Astrocyte (in vitro differentiated cells and primary cell): ENCODE results near the gene RALGPS1. TPM values are rescaled to one million over a fixed set of nuclear protein-coding genes. Genes with fewer than 3 reads are reported as not detected.
A peak's percentile ranks its signal among the peaks of the same experiment; 100 is the strongest.

Source experiments
- DNase-seq: peaks from one replicate; pipeline ENCODE4 v3.0.0-alpha.2; 2010; ENCODE audit warnings: low read depth
- FAIRE-seq: peaks from 2 replicates; lab custom pipeline; 2011; peaks lifted over from hg19 to GRCh38; lab: Jason Lieb, UNC
- H2AFZ ChIP-seq: 2 replicates; pipeline ENCODE4 v1.6.0; 2012; ENCODE audit warnings: low read depth, low read length, inconsistent platforms
- H3K27ac ChIP-seq: 2 replicates; pipeline ENCODE4 v1.5.1; 2011; ENCODE audit warnings: low read depth, low read length, inconsistent platforms
- H3K27me3 ChIP-seq: 2 replicates; pipeline ENCODE4 v1.6.0; 2011; ENCODE audit warnings: low read length, inconsistent platforms; ENCODE audit not compliant: insufficient read depth
- H3K36me3 ChIP-seq: 2 replicates; pipeline ENCODE4 v1.5.1; 2011; ENCODE audit warnings: low read length, inconsistent platforms; ENCODE audit not compliant: insufficient read depth
- H3K4me1 ChIP-seq: 2 replicates; pipeline ENCODE4 v1.5.1; 2011; ENCODE audit warnings: low read length, inconsistent platforms; ENCODE audit not compliant: insufficient read depth
- H3K4me2 ChIP-seq: 2 replicates; pipeline ENCODE4 v1.6.0; 2012; ENCODE audit warnings: low read length, inconsistent platforms
- H3K4me3 ChIP-seq: 2 replicates; pipeline ENCODE4 v1.5.1; 2011; ENCODE audit warnings: low read depth, mild to moderate bottlenecking, low read length, inconsistent platforms; ENCODE audit not compliant: insufficient read depth
- H3K79me2 ChIP-seq: 2 replicates; pipeline ENCODE4 v1.6.0; 2012; ENCODE audit warnings: mild to moderate bottlenecking, low read length, inconsistent platforms; ENCODE audit not compliant: insufficient read depth
- H3K9ac ChIP-seq: 2 replicates; pipeline ENCODE4 v1.6.0; 2012; ENCODE audit warnings: mild to moderate bottlenecking, low read length, inconsistent platforms
- H3K9me3 ChIP-seq: 2 replicates; pipeline ENCODE4 v1.5.1; 2012; ENCODE audit warnings: low read depth, mild to moderate bottlenecking, low read length, inconsistent platforms; ENCODE audit not compliant: insufficient read depth
- H4K20me1 ChIP-seq: 2 replicates; pipeline ENCODE4 v1.6.0; 2012; ENCODE audit warnings: low read length, inconsistent platforms; ENCODE audit not compliant: insufficient read depth
- H3K27ac Mint-ChIP-seq: one replicate; pipeline ENCODE4 v1.8.0; 2021; ENCODE audit warnings: mild to moderate bottlenecking, mixed read lengths; ENCODE audit not compliant: unreplicated experiment
- H3K27me3 Mint-ChIP-seq: one replicate; pipeline ENCODE4 v1.8.0; 2021; ENCODE audit warnings: low read depth, mixed read lengths; ENCODE audit not compliant: unreplicated experiment
- H3K36me3 Mint-ChIP-seq: one replicate; pipeline ENCODE4 v1.8.0; 2021; ENCODE audit warnings: low read depth, mixed read lengths; ENCODE audit not compliant: unreplicated experiment
- H3K4me1 Mint-ChIP-seq: one replicate; pipeline ENCODE4 v1.8.0; 2021; ENCODE audit warnings: low read depth, mixed read lengths; ENCODE audit not compliant: unreplicated experiment
- H3K4me3 Mint-ChIP-seq: one replicate; pipeline ENCODE4 v1.8.0; 2021; ENCODE audit warnings: mild to moderate bottlenecking, moderate library complexity, mixed read lengths; ENCODE audit not compliant: unreplicated experiment
- H3K9me3 Mint-ChIP-seq: one replicate; pipeline ENCODE4 v1.8.0; 2021; ENCODE audit warnings: mild to moderate bottlenecking, mixed read lengths; ENCODE audit not compliant: unreplicated experiment
- CTCF ChIP-seq: IDR thresholded peaks from 2 replicates; pipeline ENCODE4 v1.5.1; 2011; ENCODE audit warnings: low read depth, mild to moderate bottlenecking, inconsistent platforms, low read length, moderate library complexity; ENCODE audit not compliant: insufficient read depth
- EZH2 ChIP-seq: IDR thresholded peaks from 2 replicates; pipeline ENCODE4 v1.6.1; 2012; ENCODE audit warnings: mild to moderate bottlenecking, low read length, inconsistent platforms; ENCODE audit not compliant: insufficient read depth
- total RNA-seq: library from RNA; stranded (reverse); gene quantifications from 2 replicates; pipeline ENCODE4 v1.2.1, GENCODE V29; 2021

Gene RALGPS1
- total RNA-seq, 1 donor from 2014 or later = 2.8 TPM

DNA sequence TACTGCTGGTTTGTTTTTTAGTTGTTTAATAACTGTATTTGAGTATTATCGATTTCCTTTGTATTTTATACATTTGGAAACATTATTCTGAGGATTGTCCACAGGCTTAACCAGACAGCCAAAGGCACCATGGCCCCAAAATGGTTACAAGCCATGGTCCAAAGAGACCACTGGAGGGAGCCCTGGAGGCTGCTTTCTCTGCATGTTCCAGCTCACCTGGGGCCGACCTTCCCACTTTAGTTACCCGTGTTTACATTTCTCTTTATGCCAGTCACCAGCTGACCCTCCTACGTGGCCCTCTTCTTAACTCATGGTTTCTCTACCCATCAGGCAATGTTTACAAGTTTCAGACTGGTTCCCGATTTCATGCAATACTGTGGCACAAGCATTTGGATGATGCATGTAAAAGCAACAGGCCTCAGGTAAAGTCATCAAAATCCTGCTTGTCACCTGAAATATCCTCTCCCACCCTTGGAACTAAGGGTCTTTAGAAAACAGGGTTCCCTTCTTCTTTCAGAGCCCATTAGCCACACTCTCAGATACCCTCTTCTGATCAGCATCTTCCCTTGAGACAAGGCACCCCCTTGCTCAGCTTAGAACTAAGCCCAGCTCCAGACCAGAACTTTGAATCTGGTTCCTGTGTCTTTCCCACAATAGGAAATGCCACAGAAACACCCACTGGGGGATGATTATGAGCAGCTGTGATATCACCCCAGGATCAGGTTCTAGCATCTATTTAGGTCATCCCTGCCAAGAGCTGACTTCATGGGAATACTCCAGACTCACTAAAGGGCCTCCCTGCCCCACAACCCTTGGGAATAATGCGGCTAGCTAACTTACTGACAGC is 300.1 kb downstream of the RALGPS1 start:
- H3K9ac ChIP-seq = no peak overlapping the region
- peak; percentile 38 for DNase-seq
- H3K79me2 ChIP-seq = no peaks in the 10 kb centered on the region
- no peaks in the 10 kb centered on the region for H4K20me1 ChIP-seq
- Mint-ChIP-seq H3K9me3 (peaks cover 2% of the 10 kb centered on the region), H3K27me3 (peaks cover 30% of the 10 kb centered on the region), H3K36me3 (peaks cover 4% of the 10 kb centered on the region), H3K4me3 (no peak overlapping the region), H3K27ac (no peak overlapping the region), H3K4me1 (peaks cover 13% of the 10 kb centered on the region)
- no peak overlapping the region for H3K4me3 ChIP-seq
- no peak for TF ChIP-seq EZH2
- TF ChIP-seq CTCF = peak; percentile 85
- FAIRE-seq = no peak
- H3K36me3 ChIP-seq = no peaks in the 10 kb centered on the region
- peaks cover 18% of the 10 kb centered on the region for H3K27me3 ChIP-seq
- no peaks in the 10 kb centered on the region for H3K4me1 ChIP-seq
- no peak overlapping the region for H2AFZ ChIP-seq
- H3K27ac ChIP-seq = no peak overlapping the region
- H3K4me2 ChIP-seq = no peak overlapping the region
- H3K9me3 ChIP-seq = no peaks in the 10 kb centered on the region

- Mint-ChIP-seq H3K27me3 (peaks cover 27% of the 10 kb centered on the region), H3K4me3 (no peak overlapping the region), H3K36me3 (peaks cover 4% of the 10 kb centered on the region), H3K27ac (no peak overlapping the region), H3K4me1 (peaks cover 10% of the 10 kb centered on the region), H3K9me3 (no peaks in the 10 kb centered on the region)
- no peaks in the 10 kb centered on the region for H3K9me3 ChIP-seq
- peaks cover 18% of the 10 kb centered on the region for H3K27me3 ChIP-seq
- TF ChIP-seq CTCF = no peak
- TF ChIP-seq EZH2 = no peak
- H3K36me3 ChIP-seq = no peaks in the 10 kb centered on the region
- H2AFZ ChIP-seq = no peak overlapping the region
- H3K4me2 ChIP-seq = no peak overlapping the region
- no peak overlapping the region for H3K4me3 ChIP-seq
- H4K20me1 ChIP-seq = no peaks in the 10 kb centered on the region
- H3K4me1 ChIP-seq = no peaks in the 10 kb centered on the region
- no peak overlapping the region for H3K9ac ChIP-seq
- H3K79me2 ChIP-seq = no peaks in the 10 kb centered on the region
- no peak overlapping the region for H3K27ac ChIP-seq
- DNase-seq (no peak), FAIRE-seq (no peak)
Observed at GRCh38 chr9:127215268-127216209, 301.0 kb downstream of the RALGPS1 start.
